HG03521 (cell line): ENCODE data around the gene PSMA7.
"Not testable (repeated sequence)": the region's sequence is repeated elsewhere in the genome, so short reads cannot be mapped to it uniquely, and the experiment has no call there.

Source experiments
- ATAC-seq: cut with Tn5 transposase; IDR thresholded peaks from one replicate; pipeline ENCODE4 v1.9.1; 2021; ENCODE audit warnings: mild to moderate bottlenecking, moderate library complexity; ENCODE audit not compliant: unreplicated experiment

The PSMA7 gene

GRCh38 chr20:62156254-62156556, 13.0 kb upstream of the PSMA7 start:
- no peak for ATAC-seq

DNA sequence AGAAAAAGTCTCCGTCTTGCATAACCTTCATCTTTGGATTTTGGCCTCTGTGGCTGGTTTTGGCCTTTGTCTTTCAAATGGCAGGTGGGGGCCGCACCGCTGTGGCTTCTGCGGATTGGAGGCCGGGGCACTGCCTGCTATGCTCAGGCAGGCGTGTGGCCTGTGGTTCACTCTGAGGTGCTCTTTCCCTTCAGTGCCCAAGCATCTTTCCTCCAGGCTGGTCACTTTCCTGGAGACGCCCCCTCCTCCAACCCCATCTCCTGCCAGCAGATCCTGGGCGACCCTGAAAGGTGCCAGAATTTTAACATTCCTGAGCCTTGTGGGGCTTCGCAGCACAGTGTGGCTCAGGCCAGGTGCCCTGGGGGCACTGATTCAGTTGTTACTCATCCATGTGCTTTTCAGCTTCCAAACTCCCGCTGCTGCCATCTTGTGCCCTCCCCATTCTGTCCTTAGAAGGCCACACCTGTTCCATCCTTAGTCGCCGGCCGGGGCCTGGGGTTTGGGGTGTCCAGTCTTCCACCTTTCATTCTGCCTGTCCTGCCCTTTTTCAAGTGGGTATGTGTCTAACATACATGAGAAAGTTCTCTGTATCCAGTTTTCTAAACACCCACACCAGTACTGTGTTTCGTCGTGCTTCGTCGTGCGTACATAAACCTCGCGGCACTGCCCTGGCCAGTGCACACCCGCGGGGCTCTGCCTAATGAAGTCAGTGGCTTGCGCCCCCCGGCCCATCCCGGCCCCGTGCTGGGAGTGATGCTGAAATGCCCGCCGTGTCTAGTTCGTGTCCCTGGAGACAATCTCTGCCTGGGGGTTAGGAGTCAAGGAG, 12.4 kb upstream of the PSMA7 start:
- ATAC-seq: no peak

- ATAC-seq: no peak
These were observed 8.7 kb upstream of the PSMA7 start for GRCh38 chr20:62151835-62152364.

GRCh38 chr20:62151225-62151624, 8.0 kb upstream of the PSMA7 start:
- ATAC-seq: no peak

GRCh38 chr20:62150310-62150575, 7.0 kb upstream of the PSMA7 start:
- no peak for ATAC-seq

DNA sequence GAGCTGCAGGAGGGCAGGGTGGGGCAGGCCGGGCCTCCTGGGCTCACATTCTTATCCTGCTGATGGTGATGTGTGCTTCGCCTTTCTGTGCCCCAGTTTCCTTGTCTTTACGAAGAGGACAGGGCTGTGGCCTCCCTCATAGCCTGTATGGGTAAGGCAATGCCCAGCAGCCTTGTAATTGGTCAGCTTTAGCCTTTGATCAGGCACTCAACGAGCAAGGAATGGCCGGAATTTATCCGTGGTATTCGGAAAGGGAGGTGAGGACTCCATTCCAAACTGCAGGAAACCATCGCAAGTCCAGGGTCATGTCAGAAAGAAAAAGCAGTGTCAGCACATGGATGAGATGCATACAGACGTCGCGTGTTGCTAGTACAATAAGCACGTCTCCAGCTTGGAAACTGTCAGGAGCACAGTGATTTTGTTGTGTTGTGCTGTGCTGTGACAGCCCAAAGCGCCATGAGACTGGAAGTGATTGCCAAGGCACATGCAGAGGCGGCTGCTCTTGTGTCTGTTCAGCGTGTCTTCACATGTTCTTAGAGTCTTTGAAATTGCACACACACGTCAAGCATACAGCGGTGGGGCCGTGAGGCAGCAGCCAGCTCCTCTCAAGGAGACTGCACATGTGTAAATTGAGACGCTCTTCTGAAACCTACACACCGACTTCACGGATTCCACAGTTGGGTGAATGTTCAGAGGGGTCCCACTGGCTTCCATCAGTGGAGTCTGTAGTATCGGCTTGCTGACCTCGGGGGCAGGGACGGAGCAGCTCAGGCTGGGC, 6.5 kb upstream of the PSMA7 start:
- no peak for ATAC-seq

GRCh38 chr20:62148908-62149314, 5.7 kb upstream of the PSMA7 start:
- no peak for ATAC-seq

DNA sequence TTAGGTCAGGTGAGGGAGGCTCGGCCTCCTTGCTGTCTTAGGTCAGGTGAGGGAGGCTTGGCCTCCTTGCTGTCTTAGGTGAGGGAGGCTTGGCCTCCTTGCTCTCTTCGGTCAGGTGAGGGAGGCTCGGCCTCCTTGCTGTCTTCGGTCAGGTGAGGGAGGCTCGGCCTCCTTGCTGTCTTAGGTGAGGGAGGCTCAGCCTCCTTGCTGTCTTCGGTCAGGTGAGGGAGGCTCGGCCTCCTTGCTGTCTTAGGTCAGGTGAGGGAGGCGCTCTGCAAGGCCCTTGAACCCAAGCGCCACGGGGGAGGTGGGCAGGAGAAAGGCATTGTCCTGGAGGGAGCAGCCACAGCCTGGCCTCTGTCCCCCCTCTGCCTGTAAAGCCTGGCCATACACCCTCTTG, 5.2 kb upstream of the PSMA7 start:
- ATAC-seq: not testable (repeated sequence)

- ATAC-seq: no peak
These were observed 4.3 kb upstream of the PSMA7 start for GRCh38 chr20:62147528-62147927.

DNA sequence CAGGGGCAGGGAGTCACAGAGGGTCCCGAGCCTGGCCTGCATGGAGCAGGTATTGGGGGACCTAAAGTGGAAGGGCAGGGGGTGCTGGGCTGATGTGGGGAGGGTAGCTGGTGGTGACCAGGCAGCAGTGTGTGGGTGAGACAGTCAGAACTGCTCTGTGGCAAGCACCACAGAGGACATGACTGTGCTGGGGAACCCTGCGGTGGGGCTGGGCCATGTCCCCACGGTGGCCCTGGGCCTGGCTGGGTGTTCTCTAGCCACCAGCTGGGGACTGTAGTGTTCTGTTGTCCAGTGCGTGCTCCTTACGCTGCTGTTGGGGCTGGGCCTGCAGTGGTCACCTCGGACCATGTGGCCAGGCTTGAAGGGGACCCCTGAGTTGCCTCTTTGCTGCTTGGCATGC, 3.9 kb upstream of the PSMA7 start:
- ATAC-seq: no peak

- ATAC-seq: no peak
These were observed 3.0 kb upstream of the PSMA7 start for GRCh38 chr20:62146019-62146755.

GRCh38 chr20:62145688-62146018, 2.5 kb upstream of the PSMA7 start:
- no peak for ATAC-seq

DNA sequence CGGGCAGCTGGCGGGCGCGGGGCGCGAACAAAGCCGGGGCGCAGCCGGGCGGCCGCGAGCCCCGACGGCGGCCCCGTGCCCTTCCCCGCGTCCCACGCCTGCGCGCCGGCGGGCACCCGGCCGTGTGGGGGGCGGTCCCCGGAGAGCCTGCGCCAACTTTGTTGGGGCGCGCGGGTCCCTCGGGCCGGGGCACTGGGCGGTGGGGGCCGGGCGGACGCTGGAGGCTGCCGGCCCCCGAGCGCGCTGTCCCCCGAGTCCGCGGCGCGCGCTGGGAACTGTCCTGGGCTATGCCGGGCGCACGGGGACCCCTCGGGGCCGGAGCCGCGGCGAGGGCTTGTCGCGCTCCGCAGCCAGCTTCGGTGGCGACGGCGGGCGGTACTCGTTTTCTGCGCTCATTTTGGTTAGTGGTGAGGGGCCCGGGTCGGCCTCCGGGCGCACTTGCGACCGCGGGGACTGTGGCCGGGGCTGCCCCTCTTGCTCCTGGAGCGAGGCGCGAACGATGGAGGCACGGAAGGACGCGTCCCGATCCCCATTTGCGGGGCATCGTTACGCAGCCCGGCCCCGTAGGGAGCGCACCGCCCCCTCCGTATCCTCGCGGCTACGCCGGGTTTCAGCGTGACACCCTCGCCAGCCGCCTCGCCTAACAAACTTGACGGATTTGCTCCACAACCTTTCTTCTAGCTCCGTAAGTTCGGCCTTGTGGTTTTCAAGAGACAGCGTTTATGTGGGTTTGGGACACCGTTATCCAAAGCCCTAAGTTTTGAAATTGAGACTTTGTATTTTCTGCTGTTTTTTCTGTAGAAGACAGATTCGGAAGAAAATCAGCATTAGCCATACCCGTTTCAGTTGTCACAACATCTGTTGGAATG, 997 bp upstream of the PSMA7 start:
- peak; percentile 13 for ATAC-seq

DNA sequence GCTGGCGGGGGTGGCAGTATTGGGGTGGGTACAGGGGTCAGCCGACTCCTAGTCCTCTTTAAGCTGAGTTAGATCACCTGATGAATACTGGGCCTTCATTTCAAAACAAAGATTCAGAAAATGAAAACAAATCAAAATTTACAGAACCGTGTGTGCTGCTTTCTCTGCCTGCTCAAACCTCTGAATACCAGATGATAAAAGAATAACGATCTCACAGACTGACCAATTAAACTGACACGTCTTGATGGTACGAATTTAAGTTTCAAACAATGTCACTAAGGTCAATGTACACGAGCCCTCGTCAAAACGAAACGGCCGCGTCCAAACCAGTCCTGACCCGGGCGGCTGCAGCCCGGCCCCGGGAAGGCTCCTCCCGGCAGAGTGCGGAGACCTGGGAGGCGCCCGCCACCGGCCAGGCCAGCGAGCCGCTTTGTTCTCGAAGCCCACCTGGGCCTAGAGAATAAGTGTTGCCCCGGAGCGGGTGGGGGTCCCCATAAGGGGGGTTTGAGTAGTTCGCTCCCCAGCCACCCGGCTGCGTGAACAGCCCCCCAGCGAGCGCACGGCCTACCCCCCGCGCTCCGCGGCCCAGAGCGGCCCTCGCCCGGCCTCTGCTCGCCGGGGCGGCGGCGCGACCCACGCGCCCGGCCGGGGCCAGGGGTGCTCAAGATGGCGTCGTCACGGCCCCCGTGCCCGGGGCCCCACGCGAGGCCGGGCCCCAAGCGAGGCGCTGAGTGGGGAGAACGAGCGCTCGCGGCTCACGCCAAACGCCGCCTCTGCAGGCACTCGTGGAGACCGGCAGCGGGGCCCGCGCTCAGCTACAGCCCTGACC, 728 bp downstream of the PSMA7 start:
- peak; percentile 18 for ATAC-seq

DNA sequence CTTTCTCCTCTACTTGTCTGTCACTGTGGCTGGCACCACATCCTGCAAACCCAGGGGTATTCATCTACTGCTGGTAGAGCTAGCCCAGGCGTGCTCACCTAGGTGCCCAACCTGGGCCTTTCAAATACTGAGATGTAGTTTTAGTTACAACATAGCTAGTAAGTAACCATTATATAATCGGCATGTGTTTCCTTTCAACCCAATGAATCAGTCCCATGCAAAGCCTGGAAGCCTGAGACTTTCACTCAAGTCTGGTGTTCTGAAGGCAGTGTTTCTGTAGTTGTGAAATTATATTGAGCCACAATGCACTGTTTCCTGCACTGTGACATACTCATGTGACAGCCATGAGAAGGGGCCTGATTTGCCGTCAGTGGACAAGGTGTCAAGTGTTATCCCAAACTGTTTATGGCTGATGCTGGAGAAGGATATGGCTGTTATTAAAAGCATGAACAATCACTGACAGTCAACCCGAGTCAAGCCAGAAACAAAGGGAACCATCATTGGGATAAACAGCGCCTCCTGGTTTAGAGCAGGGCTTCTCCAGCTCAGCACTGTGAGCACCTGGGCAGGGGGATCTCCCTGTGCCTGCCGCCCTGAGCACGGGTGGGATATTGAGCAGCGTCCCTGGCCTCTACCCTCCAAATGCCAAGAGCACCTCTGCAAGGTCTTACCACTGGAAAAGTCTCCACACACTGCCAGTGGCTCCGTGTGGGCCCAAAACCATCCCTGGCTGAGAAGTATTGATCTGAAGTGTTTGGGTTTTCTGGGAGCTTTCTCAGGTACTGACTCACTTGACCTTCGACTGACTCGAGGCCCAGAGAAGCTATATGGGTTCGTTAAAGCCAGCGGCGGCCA, 1.6 kb downstream of the PSMA7 start:
- ATAC-seq: no peak

- no peak for ATAC-seq
These were observed 2.2 kb downstream of the PSMA7 start for GRCh38 chr20:62141043-62141396.

DNA sequence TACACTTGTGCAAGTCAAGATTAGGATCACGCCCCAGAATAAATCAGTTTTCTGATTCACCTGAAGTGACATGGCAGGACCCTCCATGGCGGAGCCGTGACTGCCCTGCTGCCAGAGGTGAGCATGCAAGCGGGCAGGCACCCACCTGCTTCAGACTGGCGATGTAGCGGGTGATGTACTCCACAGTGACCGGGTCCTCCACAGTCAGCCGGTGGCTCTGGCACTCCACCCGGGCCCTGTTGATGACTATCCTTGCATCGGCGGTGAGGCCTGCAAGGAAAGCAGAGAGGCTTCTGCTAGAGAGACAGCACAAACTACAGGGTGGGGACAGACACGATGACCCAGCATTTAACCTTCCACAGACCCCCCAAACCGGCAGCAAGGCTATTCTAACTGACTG, 3.6 kb downstream of the PSMA7 start:
- ATAC-seq: no peak

DNA sequence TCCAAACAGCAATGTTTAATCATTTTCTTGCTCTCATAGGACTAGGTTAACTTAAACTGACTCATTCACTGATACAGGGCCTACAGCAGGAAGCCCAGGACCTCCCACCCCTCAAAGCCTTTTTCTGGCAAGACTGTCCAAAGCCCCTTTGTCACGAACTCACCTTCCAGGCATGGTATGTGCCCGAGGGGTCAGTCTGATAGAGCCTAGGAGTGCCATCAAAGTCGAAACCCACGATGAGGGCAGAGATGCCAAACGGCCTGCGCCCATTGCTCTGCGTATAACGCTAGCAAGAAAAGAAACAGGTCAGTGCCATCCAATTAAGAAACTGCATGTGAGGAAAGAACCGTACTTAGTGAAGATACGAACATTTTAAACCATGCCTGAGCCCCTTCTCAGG, 4.3 kb downstream of the PSMA7 start:
- no peak for ATAC-seq

DNA sequence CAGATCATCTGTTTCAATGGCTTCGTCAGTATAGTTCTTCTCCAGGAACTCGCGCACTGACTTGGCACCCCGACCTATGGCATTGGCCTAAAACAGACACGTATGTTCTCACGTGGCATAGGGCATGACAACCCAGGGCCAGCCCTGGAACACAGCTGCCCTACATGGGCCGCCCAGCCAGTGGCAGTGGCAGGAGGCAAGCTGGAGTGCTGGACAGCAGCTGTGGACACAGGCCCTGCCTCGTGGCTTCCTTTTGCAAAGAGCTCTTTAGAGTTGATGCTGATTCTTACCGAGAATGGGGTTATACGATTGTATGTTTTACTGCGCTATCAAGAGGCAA, 5.0 kb downstream of the PSMA7 start:
- ATAC-seq: no peak
